BLaER1 treated with 17β-estradiol and CSF1 and Interleukin-3, amounts not matched to agents 10 nM and 100 nM (cell line): ENCODE measurements around the gene DGCR6L.
A peak's percentile ranks its signal among the peaks of the same experiment; 100 is the strongest.
"Not testable (repeated sequence)": the region's sequence is repeated elsewhere in the genome, so short reads cannot be mapped to it uniquely, and the experiment has no call there.

ENCODE experiments used
- H3K27ac ChIP-seq, 11 experiments: shearing (Covaris generic); formaldehyde crosslinking; 2 replicates each; pipeline ENCODE4 v1.8.1; 2022
- H3K27me3 ChIP-seq, 11 experiments: shearing (Covaris generic); formaldehyde crosslinking; 2 replicates each; pipeline ENCODE4 v1.8.1; 2022
- H3K36me3 ChIP-seq, 11 experiments: shearing (Covaris generic); formaldehyde crosslinking; 2 replicates each; pipeline ENCODE4 v1.8.1; 2022
- H3K4me1 ChIP-seq, 10 experiments: shearing (Covaris generic); formaldehyde crosslinking; 2 replicates each; pipeline ENCODE4 v1.8.1; 2022
- H3K4me2 ChIP-seq, 11 experiments: shearing (Covaris generic); formaldehyde crosslinking; 2 replicates each; pipeline ENCODE4 v1.8.1; 2022
- H3K4me3 ChIP-seq, 10 experiments: shearing (Covaris generic); formaldehyde crosslinking; 2 replicates each; pipeline ENCODE4 v1.8.1; 2022
- H3K9ac ChIP-seq, 11 experiments: shearing (Covaris generic); formaldehyde crosslinking; 2 replicates each; pipeline ENCODE4 v1.8.1; 2022
- H3K9me3 ChIP-seq, 11 experiments: shearing (Covaris generic); formaldehyde crosslinking; replicated peaks in 1 of 11; 2 replicates each; pipeline ENCODE4 v1.8.1; 2022
- H4K20me1 ChIP-seq, 11 experiments: shearing (Covaris generic); formaldehyde crosslinking; 2 replicates each; pipeline ENCODE4 v1.8.1; 2022
- Cebpa-rat ChIP-seq, 11 experiments: shearing (Covaris generic); IDR thresholded peaks; 2 replicates each; pipeline ENCODE4 v1.8.1; 2022

The DGCR6L gene

GRCh38 chr22:20268279-20269012 is 51.4 kb downstream of the DGCR6L start, which contains the start of gene RTN4R:
RTN4R (minus strand) TSS chr22:20268318; CDS start chr22:20268092, 226 bp downstream.
- peaks cover 50 to 92% (median 88%) of the 10 kb centered on the region in 10 experiments for H3K4me1 ChIP-seq
- no peaks in the 10 kb centered on the region for H3K9me3 ChIP-seq
- TF ChIP-seq Cebpa-rat (IDR thresholded peaks at IDR 0.05) = no peak
- peak within 1 kb of the TSS; percentile 66 to 88 (median 77) for H3K9ac ChIP-seq
- peak within 1 kb of the TSS; percentile 68 to 85 (median 77) for H3K4me3 ChIP-seq
- no peaks in the 10 kb centered on the region; a peak in 1 of 22 replicates for H3K27me3 ChIP-seq
- peaks cover 0 to 44% (median 22%) of the 10 kb centered on the region in 11 experiments; a peak in 14 of 22 replicates for H4K20me1 ChIP-seq
- H3K4me2 ChIP-seq = peak within 1 kb of the TSS; percentile 92 to 100 (median 98)
- H3K27ac ChIP-seq = peak within 1 kb of the TSS in 8 of 11 experiments; percentile 43 to 75 (median 68); a peak in 15 of 22 replicates
- no peaks in the 10 kb centered on the region for H3K36me3 ChIP-seq

DNA sequence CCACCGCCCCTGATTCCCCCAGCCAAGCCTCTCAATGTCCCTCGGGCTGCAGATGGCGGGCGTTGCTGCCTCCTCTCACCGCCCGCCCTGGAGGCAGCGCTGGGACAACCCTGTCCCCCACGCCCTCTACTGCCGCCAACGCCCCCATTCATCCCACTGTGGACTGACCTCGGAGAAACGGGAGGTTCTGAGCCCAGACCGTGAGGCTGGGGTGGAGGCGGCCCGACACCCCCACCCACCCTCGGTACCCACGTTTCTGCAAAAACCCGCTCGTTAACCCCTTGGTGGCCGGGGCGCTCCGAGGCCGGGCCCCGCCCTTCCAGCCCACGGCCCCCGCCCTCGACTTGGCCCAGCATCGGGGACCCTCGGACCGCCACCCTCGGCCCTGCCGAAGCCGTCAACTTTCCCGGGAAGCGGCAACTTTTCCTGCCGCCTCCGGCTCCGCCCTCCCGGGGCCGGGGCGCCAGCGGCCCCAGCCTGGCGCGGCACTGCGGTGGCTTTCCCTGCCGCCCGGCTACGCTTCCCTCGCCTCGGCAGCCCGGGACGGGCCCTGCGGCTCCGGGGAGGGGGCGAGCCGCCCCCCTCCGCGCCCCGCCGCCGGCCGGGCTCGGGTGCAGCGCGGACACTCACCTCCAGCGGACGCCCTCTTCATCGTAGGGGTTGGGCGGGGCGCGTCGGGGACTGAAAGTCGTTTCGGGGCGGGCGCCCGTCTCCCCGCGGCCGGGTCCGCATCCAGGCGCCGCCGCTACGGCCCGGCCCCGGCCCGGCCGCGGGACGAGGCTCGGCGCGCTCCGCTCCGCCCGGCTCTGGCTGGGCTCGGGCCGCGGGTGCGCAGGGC is 52.2 kb downstream of the DGCR6L start:
- H3K36me3 ChIP-seq = no peaks in the 10 kb centered on the region; a peak in 1 of 22 replicates
- peak overlapping the region; percentile 66 to 88 (median 77) for H3K9ac ChIP-seq
- H4K20me1 ChIP-seq = peaks cover 0 to 51% (median 27%) of the 10 kb centered on the region in 11 experiments; a peak in 14 of 22 replicates
- H3K9me3 ChIP-seq = no peaks in the 10 kb centered on the region
- TF ChIP-seq Cebpa-rat (IDR thresholded peaks at IDR 0.05) = no peak
- peaks cover 42 to 92% (median 88%) of the 10 kb centered on the region in 10 experiments for H3K4me1 ChIP-seq
- H3K4me2 ChIP-seq = peak overlapping the region; percentile 92 to 100 (median 98)
- H3K4me3 ChIP-seq = peak overlapping the region; percentile 68 to 85 (median 77)
- peak overlapping the region in 8 of 11 experiments; percentile 43 to 75 (median 68); a peak in 15 of 22 replicates for H3K27ac ChIP-seq
- no peaks in the 10 kb centered on the region; a peak in 1 of 22 replicates for H3K27me3 ChIP-seq

- H3K27ac ChIP-seq, H3K27me3 ChIP-seq, H3K36me3 ChIP-seq, H3K9me3 ChIP-seq: not testable (repeated sequence)
- H3K9ac ChIP-seq = peak overlapping the region in 9 of 11 experiments; percentile 67 to 88 (median 79); a peak in 12 of 22 replicates
- H3K4me2 ChIP-seq = peak overlapping the region; percentile 92 to 100 (median 98)
- H3K4me3 ChIP-seq = peak overlapping the region; percentile 68 to 85 (median 77)
- H3K4me1 ChIP-seq = peaks cover 34 to 92% (median 88%) of the 10 kb centered on the region in 10 experiments
- TF ChIP-seq Cebpa-rat (IDR thresholded peaks at IDR 0.05) = peak in 2 of 11 experiments; percentile 36 to 37; a peak in 1 of 22 replicates
- peaks cover 0 to 59% (median 29%) of the 10 kb centered on the region in 11 experiments; a peak in 14 of 22 replicates for H4K20me1 ChIP-seq
Measured at GRCh38 chr22:20266667-20267440, 53.0 kb downstream of the DGCR6L start.

DNA sequence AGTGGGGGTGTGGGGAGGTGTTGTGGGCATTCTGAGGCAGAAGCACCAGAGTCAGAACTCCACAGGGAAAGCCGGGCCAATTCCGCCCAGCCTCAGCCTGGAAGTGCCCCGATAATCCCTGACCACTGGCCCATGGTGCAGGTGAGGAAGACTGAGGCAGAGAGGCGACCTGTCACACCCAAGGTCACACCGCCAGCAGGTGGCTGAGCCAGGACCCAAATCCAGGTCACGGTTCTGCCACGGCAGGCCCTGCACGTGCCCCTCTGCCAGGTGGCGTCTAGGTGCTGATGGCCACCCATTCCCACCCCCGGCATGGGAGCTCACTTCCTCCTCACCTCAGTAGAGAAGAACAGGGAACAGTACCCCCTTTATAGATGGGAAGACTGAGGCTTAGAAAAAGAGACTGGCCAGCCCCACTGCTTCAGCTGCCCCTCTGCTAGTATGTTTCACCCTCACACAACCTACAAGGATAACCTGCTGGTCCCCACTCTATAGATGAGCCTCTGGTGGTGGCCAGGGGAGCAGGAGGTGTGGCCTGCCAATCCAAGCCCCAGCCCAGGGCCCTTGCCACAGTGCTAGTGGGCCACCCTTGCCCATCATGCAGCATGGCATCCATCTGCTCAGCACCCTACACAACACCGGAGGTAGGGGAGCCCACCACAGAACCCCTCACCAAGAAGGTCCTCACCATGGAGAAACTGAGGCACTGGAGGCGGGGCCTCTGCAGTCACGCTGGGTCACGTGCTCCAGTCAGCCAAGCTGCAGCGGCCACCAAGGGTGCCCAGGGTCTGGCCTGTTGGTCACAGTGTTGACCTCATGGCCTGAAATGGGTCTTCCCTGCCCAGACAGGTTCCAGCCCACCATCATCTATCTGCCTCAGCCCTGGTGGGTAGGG is 53.8 kb downstream of the DGCR6L start:
- Histone ChIP-seq H3K4me2 (peak overlapping the region; percentile 92 to 100 (median 98); a peak in 16 of 22 replicates), H3K4me3 (peak overlapping the region in 2 of 10 experiments; percentile 77 to 85; a peak in 3 of 20 replicates), H3K9ac (peak overlapping the region in 1 of 11 experiments; percentile 88; a peak in 2 of 22 replicates), H3K4me1 (peaks cover 26 to 92% (median 88%) of the 10 kb centered on the region in 10 experiments), H4K20me1 (peaks cover 0 to 68% (median 29%) of the 10 kb centered on the region in 11 experiments; a peak in 14 of 22 replicates)
- not testable (repeated sequence) for H3K36me3 ChIP-seq, H3K27ac ChIP-seq, H3K27me3 ChIP-seq, H3K9me3 ChIP-seq

DNA sequence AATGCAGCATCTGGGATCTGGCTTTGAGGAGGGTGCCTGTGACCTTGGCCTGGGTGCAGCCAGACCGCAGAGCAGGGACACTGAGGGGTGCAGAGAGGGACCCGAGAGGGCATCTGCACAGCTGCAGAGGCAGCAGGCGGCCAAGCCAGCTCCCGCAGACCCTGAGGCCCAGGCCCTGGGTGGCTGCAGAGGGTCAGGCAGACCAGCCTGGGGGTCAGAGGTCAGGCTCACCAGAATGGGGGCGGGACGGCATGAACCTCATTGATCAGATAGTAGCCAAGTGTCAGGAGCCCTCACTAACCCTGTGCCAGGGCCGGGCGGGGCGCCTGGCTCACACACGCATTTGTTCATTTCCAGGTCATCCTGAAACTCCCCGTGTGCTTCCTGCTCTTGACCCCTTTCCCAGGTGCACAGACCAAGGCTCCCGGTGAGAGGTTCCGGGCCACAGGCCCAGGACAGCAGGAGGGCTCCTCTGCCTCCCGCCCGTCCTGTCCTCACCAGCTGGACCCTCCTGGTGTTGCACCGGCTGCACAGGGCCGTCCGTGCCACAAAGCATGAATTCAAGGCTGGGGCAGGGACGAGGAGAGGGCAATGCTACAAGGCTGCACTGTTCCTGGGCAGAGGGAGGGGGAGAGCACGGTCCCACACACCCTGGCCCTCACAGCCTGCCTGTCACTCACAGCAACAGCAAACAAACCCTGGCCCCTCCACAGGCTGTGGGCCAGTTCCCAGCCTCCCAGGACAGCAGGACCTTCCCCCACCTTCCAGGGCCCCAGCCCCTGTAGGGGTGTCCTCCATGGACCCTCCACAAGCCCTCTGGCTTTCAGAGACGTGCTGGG is 55.0 kb downstream of the DGCR6L start:
- H3K27ac ChIP-seq = 0 out of 22 replicates have a peak overlapping the region, but pooled peaks of 1 of the 11 experiments have one; percentile 5
- H3K4me3 ChIP-seq = peak overlapping the region in 2 of 10 experiments; percentile 24 to 40; a peak in 1 of 20 replicates
- TF ChIP-seq Cebpa-rat (IDR thresholded peaks at IDR 0.05) = no peak
- H3K9ac ChIP-seq = peak overlapping the region in 6 of 11 experiments; percentile 12 to 66 (median 52); a peak in 9 of 22 replicates
- H3K36me3 ChIP-seq = no peaks in the 10 kb centered on the region; a peak in 1 of 22 replicates
- H3K27me3 ChIP-seq = no peaks in the 10 kb centered on the region; a peak in 1 of 22 replicates
- no peaks in the 10 kb centered on the region for H3K9me3 ChIP-seq
- peak overlapping the region in 9 of 11 experiments; percentile 43 to 99 (median 88); a peak in 19 of 22 replicates for H3K4me2 ChIP-seq
- H4K20me1 ChIP-seq = peaks cover 0 to 80% (median 29%) of the 10 kb centered on the region in 11 experiments; a peak in 15 of 22 replicates
- H3K4me1 ChIP-seq = peaks cover 17 to 94% (median 89%) of the 10 kb centered on the region in 10 experiments
